Small intestine (tissue), 7 donors: ENCODE results near the gene SPAG5. TPM values are rescaled to one million over a fixed set of nuclear protein-coding genes. Genes with fewer than 3 reads are reported as not detected.

Source experiments
- DNase-seq, 2 donors: peaks; one replicate each; pipeline versions ENCODE4 v3.0.0 to v3.0.0-alpha.2; 2013
- FAIRE-seq: peaks from 2 replicates; lab custom pipeline; 2012; peaks lifted over from hg19 to GRCh38; lab: Jason Lieb, UNC
- H3K27ac ChIP-seq, 3 donors: one replicate each; pipeline ENCODE4 v1.5.1; 2013; ENCODE audit warnings: low read length in 2 of 3, mild to moderate bottlenecking in 2 of 3, control low read depth in 1 of 3, inconsistent platforms in 1 of 3, low read depth in 1 of 3, moderate library complexity in 1 of 3
- H3K27me3 ChIP-seq, 3 donors: one replicate each; pipeline ENCODE4 v1.6.1; 2013; ENCODE audit warnings: low read length in 3 of 3, inconsistent platforms in 1 of 3; ENCODE audit not compliant: control insufficient read depth in 3 of 3, insufficient read depth in 3 of 3
- H3K36me3 ChIP-seq, 3 donors: one replicate each; pipeline ENCODE4 v1.6.1; 2013; ENCODE audit warnings: low read length in 3 of 3, inconsistent platforms in 1 of 3, low read depth in 1 of 3, mild to moderate bottlenecking in 1 of 3, moderate library complexity in 1 of 3; ENCODE audit not compliant: control insufficient read depth in 3 of 3, insufficient read depth in 2 of 3
- H3K4me1 ChIP-seq, 3 donors: one replicate each; pipeline ENCODE4 v1.6.1; 2013; ENCODE audit warnings: low read length in 2 of 3, inconsistent platforms in 1 of 3, low read depth in 1 of 3, mild to moderate bottlenecking in 1 of 3, moderate library complexity in 1 of 3; ENCODE audit not compliant: control insufficient read depth in 3 of 3, insufficient read depth in 2 of 3
- H3K4me3 ChIP-seq, 3 donors: one replicate each; pipeline ENCODE4 v1.5.1; 2013; ENCODE audit warnings: low read length in 3 of 3, control low read depth in 1 of 3, inconsistent platforms in 1 of 3, low read depth in 1 of 3, mild to moderate bottlenecking in 1 of 3, moderate library complexity in 1 of 3
- H3K9me3 ChIP-seq, 2 donors: one replicate each; pipeline ENCODE4 v1.6.1; 2013; ENCODE audit warnings: low read depth in 1 of 2, low read length in 1 of 2; ENCODE audit not compliant: control insufficient read depth in 2 of 2, insufficient read depth in 1 of 2
- WGBS, 3 donors: extraction: QIAGEN DNeasy Blood & Tissue Kit; methylation state at CpG; one replicate each; pipeline ENCODE4 v1.1.7; 2013; 5-methylcytosine and 5-hydroxymethylcytosine counted together
- polyA plus RNA-seq, 4 donors: library from polyadenylated mRNA; stranded (reverse) in 3 of 4; unstranded in 1 of 4; fragments of 200-250 nt in 3 of 4; fragments of 120-200 nt in 1 of 4; gene quantifications; one replicate each; pipeline versions ENCODE4 v1.2.1 to v1.2.3, GENCODE V29; 2013
- donor health status: healthy with polysubstance abuse.
- donor health status: control.
- donor health status: control.
- donor health status: Bipolar disorder and iron deficiency.
- donor health status: healthy.

Gene SPAG5
- polyA plus RNA-seq, 4 donors: 20.3 to 39.3 (median 35.4) TPM

- 61 to 79% (median 72%) methylated on average over 3 of the region's 3 CpGs for WGBS, 3 donors
- no peaks in the 10 kb centered on the region for H3K9me3 ChIP-seq
- H3K4me3 ChIP-seq: no peak overlapping the region
- peaks cover 0 to 55% (median 5%) of the 10 kb centered on the region in 3 donors for H3K36me3 ChIP-seq
- no peak for DNase-seq
- peak overlapping the region in 1 of 3 donors; percentile 53 for H3K27ac ChIP-seq
- peaks cover 0 to 50% (median 0%) of the 10 kb centered on the region in 3 donors for H3K4me1 ChIP-seq
- FAIRE-seq: no peak
- no peaks in the 10 kb centered on the region for H3K27me3 ChIP-seq
These were observed 49.3 kb downstream of the SPAG5 start for GRCh38 chr17:28549236-28550132.

DNA sequence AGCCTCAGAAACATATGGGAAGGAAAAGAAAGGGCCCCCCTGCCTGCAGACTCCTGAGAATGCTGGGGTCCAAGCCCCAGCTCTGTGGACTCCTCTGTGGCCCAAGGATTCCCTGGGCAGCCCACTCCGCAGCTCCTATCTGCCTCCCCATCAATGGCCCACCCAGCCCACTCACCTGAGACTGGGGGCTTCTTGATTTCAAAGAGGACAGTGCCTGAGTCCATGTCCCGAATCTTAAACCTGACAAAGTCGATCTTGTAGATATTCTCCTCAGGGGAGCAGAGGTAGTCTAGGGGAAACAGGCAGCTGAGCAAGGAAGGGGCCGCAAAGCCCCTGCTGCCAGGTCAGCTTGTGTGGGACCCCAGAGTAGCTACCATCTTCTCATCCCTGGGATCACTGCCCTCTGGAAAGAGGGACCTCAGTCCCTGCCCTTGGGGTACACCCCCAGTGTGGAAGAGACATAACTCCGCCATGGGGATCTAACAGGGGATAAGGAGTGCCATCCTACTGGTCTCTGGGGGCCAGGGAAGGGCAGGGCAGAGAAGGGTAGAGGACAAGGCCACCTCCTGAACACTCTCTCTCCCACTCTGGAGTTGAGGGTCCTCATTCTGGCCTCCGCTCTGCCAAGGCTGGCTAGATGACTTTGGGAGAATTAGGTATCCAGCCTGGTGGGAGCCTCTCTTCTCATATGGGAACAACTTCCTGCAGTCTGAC is 50.3 kb downstream of the SPAG5 start:
- H3K4me1 ChIP-seq: peaks cover 0 to 42% (median 0%) of the 10 kb centered on the region in 3 donors

DNA sequence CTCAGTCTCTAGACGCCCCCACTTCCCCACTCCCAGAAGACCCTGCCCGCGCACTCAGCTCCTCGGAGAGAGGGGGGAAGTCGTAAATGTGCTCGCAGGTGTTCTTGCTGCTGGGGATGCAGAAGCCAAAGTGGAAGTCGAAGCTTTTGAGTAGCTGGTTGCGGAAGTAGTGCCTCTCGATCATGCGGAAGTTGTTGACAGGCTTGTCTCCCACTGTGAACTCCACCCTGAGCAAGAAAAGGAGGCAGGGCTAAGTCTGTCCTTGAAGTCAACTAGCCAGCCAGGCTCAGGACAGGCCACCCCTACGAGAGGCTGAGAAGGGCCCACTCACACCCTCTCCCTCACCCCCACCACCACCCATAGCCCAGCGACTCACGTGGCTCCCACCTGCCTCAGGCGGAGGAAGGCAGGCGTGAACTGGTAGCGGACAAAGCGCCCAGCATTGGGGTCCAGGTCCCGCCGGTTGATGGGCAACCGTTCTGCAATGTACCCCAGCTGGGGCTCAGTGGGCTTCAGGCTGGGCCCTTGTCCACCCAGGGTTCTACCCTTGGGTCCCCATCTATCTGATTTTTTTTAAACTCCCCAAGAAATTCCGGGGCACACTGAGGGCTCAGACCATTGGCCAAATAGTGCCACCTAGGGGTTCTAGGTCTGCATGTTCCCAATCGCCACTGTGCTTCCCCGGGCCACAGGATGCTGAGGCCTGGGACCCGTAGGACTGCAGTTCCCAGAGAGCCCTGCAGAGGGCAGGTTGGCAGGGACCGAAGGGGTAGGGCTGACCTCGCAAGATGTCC is 51.0 kb downstream of the SPAG5 start:
- H3K4me3 ChIP-seq: no peak overlapping the region
- H3K27ac ChIP-seq: peak overlapping the region in 2 of 3 donors; percentile 30 to 52
- H3K27me3 ChIP-seq: no peaks in the 10 kb centered on the region
- WGBS, 3 donors: 65 to 70% (median 67%) methylated on average over 25 to 26 of the region's 26 CpGs
- H3K9me3 ChIP-seq: no peaks in the 10 kb centered on the region
- no peak for FAIRE-seq
- peak; percentile 71 to 79 for DNase-seq
- H3K36me3 ChIP-seq: peaks cover 0 to 43% (median 0%) of the 10 kb centered on the region in 3 donors
- H3K4me1 ChIP-seq: peaks cover 0 to 34% (median 0%) of the 10 kb centered on the region in 3 donors

More for the DNA sequence above, 50.3 kb downstream of the SPAG5 start:
- Histone ChIP-seq H3K4me3 (no peak overlapping the region), H3K27me3 (no peaks in the 10 kb centered on the region), H3K9me3 (no peaks in the 10 kb centered on the region), H3K27ac (no peak overlapping the region), H3K36me3 (peaks cover 0 to 46% (median 0%) of the 10 kb centered on the region in 3 donors)
- WGBS, 3 donors: 87 to 89% (median 88%) methylated on average over 6 of the region's 6 CpGs
- DNase-seq (no peak), FAIRE-seq (no peak)

GRCh38 chr17:28547096-28547622 is 51.7 kb downstream of the SPAG5 start:
- peaks cover 0 to 31% (median 0%) of the 10 kb centered on the region in 3 donors for H3K4me1 ChIP-seq

GRCh38 chr17:28545787-28546415 is 52.9 kb downstream of the SPAG5 start:
- FAIRE-seq (no peak), DNase-seq (no peak)
- Histone ChIP-seq H3K27me3 (no peaks in the 10 kb centered on the region), H3K27ac (no peak overlapping the region), H3K9me3 (no peaks in the 10 kb centered on the region), H3K4me3 (no peak overlapping the region), H3K4me1 (peaks cover 0 to 25% (median 0%) of the 10 kb centered on the region in 3 donors), H3K36me3 (peaks cover 0 to 41% (median 0%) of the 10 kb centered on the region in 3 donors)
- 67 to 80% (median 71%) methylated on average over 6 of the region's 6 CpGs for WGBS, 3 donors

More at GRCh38 chr17:28547096-28547622, 51.7 kb downstream of the SPAG5 start:
- FAIRE-seq (no peak), DNase-seq (no peak)
- WGBS, 3 donors: 82 to 88% (median 85%) methylated on average over 14 of the region's 14 CpGs
- H3K36me3 ChIP-seq: peaks cover 0 to 42% (median 0%) of the 10 kb centered on the region in 3 donors
- H3K9me3 ChIP-seq: no peaks in the 10 kb centered on the region
- no peak overlapping the region for H3K4me3 ChIP-seq
- H3K27me3 ChIP-seq: no peaks in the 10 kb centered on the region
- peak overlapping the region in 1 of 3 donors; percentile 7 for H3K27ac ChIP-seq

DNA sequence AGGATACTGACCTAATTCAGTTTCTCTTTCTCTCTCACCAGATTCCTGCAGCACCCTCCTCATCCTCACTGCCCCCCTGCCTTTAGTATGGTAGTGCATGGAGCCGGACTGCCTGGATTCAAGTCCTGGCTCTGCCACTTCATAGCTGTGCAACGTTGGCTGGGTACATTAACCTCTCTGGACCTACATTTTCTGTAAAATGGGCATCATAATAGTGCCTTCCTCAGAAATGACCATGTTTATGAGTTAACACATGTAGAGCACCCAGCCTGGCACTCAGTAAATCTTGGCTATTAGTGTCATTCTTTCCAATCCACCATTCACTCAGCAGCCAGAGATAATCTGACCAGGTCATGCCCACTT is 53.7 kb downstream of the SPAG5 start:
- no peak for FAIRE-seq
- Histone ChIP-seq H3K27ac (no peak overlapping the region), H3K36me3 (peaks cover 0 to 38% (median 0%) of the 10 kb centered on the region in 3 donors), H3K27me3 (no peaks in the 10 kb centered on the region), H3K4me1 (peaks cover 0 to 17% (median 0%) of the 10 kb centered on the region in 3 donors), H3K4me3 (no peak overlapping the region), H3K9me3 (no peaks in the 10 kb centered on the region)
- no peak for DNase-seq
- WGBS, 3 donors: 73 to 87% (median 81%) methylated on average over 2 of the region's 2 CpGs

DNA sequence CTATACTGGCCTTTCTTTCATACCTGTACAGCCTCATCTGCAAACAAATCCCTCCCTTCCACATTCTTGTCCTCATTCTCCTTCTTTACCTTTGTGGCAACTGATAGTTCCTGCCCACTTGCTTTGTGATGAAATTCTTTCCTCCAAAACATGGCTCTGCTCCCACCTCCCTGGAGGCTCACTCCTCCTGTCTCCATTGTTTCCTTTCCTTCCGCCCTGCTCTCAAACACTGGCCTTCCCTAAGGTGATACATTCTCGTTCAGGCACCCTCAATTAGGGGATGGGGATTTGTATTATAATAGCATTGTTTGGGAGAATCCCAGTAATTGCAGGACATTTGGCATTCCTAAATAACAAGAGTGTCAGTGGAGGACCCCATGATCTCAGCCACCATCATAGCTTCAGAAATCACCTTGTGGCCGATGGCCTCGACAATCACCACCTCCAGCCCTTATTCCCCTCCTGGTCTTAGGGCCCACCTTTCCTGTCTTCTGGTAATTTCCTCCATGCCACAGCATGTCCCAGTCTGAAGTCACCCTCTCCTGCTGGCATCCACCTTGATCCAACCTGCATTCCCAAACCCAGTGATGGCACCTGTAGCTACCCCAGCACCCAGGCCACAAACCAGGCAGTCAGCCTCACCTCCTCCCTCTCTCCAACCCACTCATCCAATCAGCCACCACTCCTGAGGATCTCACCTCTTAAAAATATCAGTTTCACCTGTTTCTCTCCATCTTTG is 54.3 kb downstream of the SPAG5 start:
- 86 to 90% (median 89%) methylated on average over 4 of the region's 4 CpGs for WGBS, 3 donors
- no peaks in the 10 kb centered on the region for H3K27me3 ChIP-seq
- peaks cover 0 to 11% (median 0%) of the 10 kb centered on the region in 3 donors for H3K4me1 ChIP-seq
- no peak overlapping the region for H3K4me3 ChIP-seq
- H3K9me3 ChIP-seq: no peaks in the 10 kb centered on the region
- FAIRE-seq: no peak
- peaks cover 0 to 34% (median 0%) of the 10 kb centered on the region in 3 donors for H3K36me3 ChIP-seq
- no peak overlapping the region for H3K27ac ChIP-seq
- no peak for DNase-seq
